HCT116 (cell line): ENCODE data around the gene EZH1. TPM values are rescaled to one million over a fixed set of nuclear protein-coding genes. Genes with fewer than 3 reads are reported as not detected.

Experiments
- ATAC-seq: fragments of 200-7000 bp; cut with Tn5 transposase; 2 replicates; pipeline ENCODE4 v1.9.1; 2020; ENCODE audit warnings: mild to moderate bottlenecking, moderate library complexity
- BruUV-seq: library from RNA; stranded (reverse); fragments of 400-500 nt; replicated peaks from 2 replicates; lab custom pipeline; 2021; lab: Mats Ljungman, UMichigan
- CTCF ChIA-PET: fragments of 300-600 bp; sonication (Branson Sonifier 250); formaldehyde crosslinking; loops from one replicate; lab custom pipeline; 2021; ENCODE audit warnings: antibody characterized with exemption; lab: Charles Lee
- POLR2A ChIA-PET: fragments of 300-600, 350-600 bp; sonication (Branson Sonifier 250); formaldehyde crosslinking; loops from one replicate; lab custom pipeline; 2021; ENCODE audit warnings: antibody characterized with exemption; lab: Charles Lee
- RAD21 ChIA-PET, 2 experiments: fragments of 300-600 bp; sonication (Branson Sonifier 250); formaldehyde crosslinking; loops; one replicate each; lab custom pipeline; 2023; ENCODE audit warnings: low total read pairs in 2 of 2; ENCODE audit not compliant: uncharacterized antibody in 2 of 2, unreplicated experiment in 2 of 2, low non-redundant PET in 1 of 2; lab: Charles Lee
- DNase-seq: peaks from one replicate; pipeline ENCODE4 v3.0.0-alpha.2; 2010; ENCODE audit warnings: low read depth, low spot score
- H2AFZ ChIP-seq: fragments of 200-600 bp; shearing (Covaris generic), sonication (generic); 2 replicates; pipeline ENCODE4 v1.6.1; 2017; ENCODE audit warnings: low read depth, mixed run types, mixed read lengths, antibody characterized with exemption, low read length; ENCODE audit not compliant: poor library complexity, severe bottlenecking
- H3K27ac ChIP-seq: 2 replicates; pipeline ENCODE4 v1.5.1; 2012; ENCODE audit warnings: low read depth, low read length
- H3K27me3 ChIP-seq: fragments of 200-600 bp; sonication (generic); 2 replicates; pipeline ENCODE4 v1.6.1; 2016; ENCODE audit warnings: mixed run types, low read length, mixed read lengths; ENCODE audit not compliant: insufficient read depth
- H3K36me3 ChIP-seq, 2 experiments: fragments of 200-500 bp in 1 of 2; fragments of 200-600 bp in 1 of 2; sonication (Bioruptor generic) in 1 of 2; sonication (generic) in 1 of 2; 2 replicates each; pipeline versions ENCODE4 v1.5.1 to v1.6.1; 2014 to 2016; ENCODE audit warnings: low read length in 2 of 2, inconsistent platforms in 1 of 2, mixed read lengths in 1 of 2, mixed run types in 1 of 2; ENCODE audit not compliant: insufficient read depth in 2 of 2, control insufficient read depth in 1 of 2
- H3K4me1 ChIP-seq, 2 experiments: fragments of 200-600 bp in 1 of 2; sonication (generic) in 1 of 2; 2 replicates each; pipeline versions ENCODE4 v1.5.1 to v1.6.1; 2012 to 2017; ENCODE audit warnings: low read length in 2 of 2, inconsistent platforms in 1 of 2, mild to moderate bottlenecking in 1 of 2, mixed read lengths in 1 of 2, mixed run types in 1 of 2, moderate library complexity in 1 of 2; ENCODE audit not compliant: insufficient read depth in 2 of 2, control insufficient read depth in 1 of 2
- H3K4me2 ChIP-seq: fragments of 200-600 bp; sonication (generic); 2 replicates; pipeline ENCODE4 v1.6.1; 2017; ENCODE audit warnings: mixed run types, low read length, mixed read lengths
- H3K4me3 ChIP-seq, 2 experiments: fragments of 200-600 bp in 1 of 2; sonication (generic) in 1 of 2; replicated peaks in 1 of 2; 2 replicates each; pipeline ENCODE4 v1.5.1; 2011 to 2016; ENCODE audit warnings: low read length in 2 of 2, control low read depth in 1 of 2, low read depth in 1 of 2, mild to moderate bottlenecking in 1 of 2, mixed read lengths in 1 of 2, mixed run types in 1 of 2
- H3K79me2 ChIP-seq: fragments of 200-600 bp; sonication (generic); 2 replicates; pipeline ENCODE4 v1.6.1; 2017; ENCODE audit warnings: mild to moderate bottlenecking, mixed run types, low read length, moderate library complexity, mixed read lengths; ENCODE audit not compliant: insufficient read depth
- H3K9ac ChIP-seq: fragments of 200-600 bp; sonication (generic); 2 replicates; pipeline ENCODE4 v1.6.1; 2016; ENCODE audit warnings: low read length, mixed read lengths
- H3K9me2 ChIP-seq: fragments of 200-600 bp; sonication (generic), shearing (Covaris generic); 2 replicates; pipeline ENCODE4 v1.6.1; 2017; ENCODE audit warnings: mixed run types, mild to moderate bottlenecking, moderate library complexity; ENCODE audit not compliant: insufficient read depth
- H3K9me3 ChIP-seq, 2 experiments: fragments of 200-500 bp in 1 of 2; fragments of 200-600 bp in 1 of 2; sonication (Bioruptor generic) in 1 of 2; sonication (generic) in 1 of 2; 2 replicates each; pipeline ENCODE4 v1.6.1; 2014 to 2017; ENCODE audit warnings: low read length in 2 of 2, mixed read lengths in 2 of 2, inconsistent platforms in 1 of 2, low read depth in 1 of 2, mild to moderate bottlenecking in 1 of 2, mixed run types in 1 of 2, moderate library complexity in 1 of 2; ENCODE audit not compliant: control insufficient read depth in 1 of 2, insufficient read depth in 1 of 2
- H4K20me1 ChIP-seq: fragments of 200-600 bp; sonication (generic), shearing (Covaris generic); 2 replicates; pipeline ENCODE4 v1.6.1; 2017; ENCODE audit warnings: mixed run types, mild to moderate bottlenecking, moderate library complexity; ENCODE audit not compliant: insufficient read depth
- CBX3 ChIP-seq: IDR thresholded peaks from 2 replicates; pipeline ENCODE4 v1.6.1; 2012; ENCODE audit warnings: low read depth
- CTCF ChIP-seq, 3 experiments: fragments of 200-600 bp in 1 of 3; sonication (generic) in 1 of 3; IDR thresholded peaks in 2 of 3; conservative IDR thresholded peaks in 1 of 3; 2 replicates each; pipeline ENCODE4 v1.5.1; 2012 to 2017; ENCODE audit warnings: low read depth in 2 of 3, low read length in 2 of 3, antibody characterized with exemption in 1 of 3, borderline replicate concordance in 1 of 3, control low read depth in 1 of 3, mild to moderate bottlenecking in 1 of 3, mixed read lengths in 1 of 3, mixed run types in 1 of 3, moderate library complexity in 1 of 3; ENCODE audit not compliant: insufficient read depth in 1 of 3
- ELF1 ChIP-seq: IDR thresholded peaks from 2 replicates; pipeline ENCODE4 v1.6.1; 2012; ENCODE audit warnings: low read depth, borderline replicate concordance
- EZH2phosphoT487 ChIP-seq: fragments of 200-600 bp; IDR thresholded peaks from 2 replicates; pipeline ENCODE4 v1.6.1; 2018; ENCODE audit warnings: antibody characterized with exemption, borderline replicate concordance
- FOSL1 ChIP-seq: IDR thresholded peaks from 2 replicates; pipeline ENCODE4 v1.6.1; 2012; ENCODE audit warnings: low read depth
- MAX ChIP-seq: IDR thresholded peaks from 2 replicates; pipeline ENCODE4 v1.6.1; 2012
- POLR2A ChIP-seq: IDR thresholded peaks from 2 replicates; pipeline ENCODE4 v1.7.0; 2011; ENCODE audit warnings: borderline replicate concordance; ENCODE audit not compliant: insufficient read depth, insufficient read length; ENCODE audit errors: extremely low read depth
- RAD21 ChIP-seq: IDR thresholded peaks from 2 replicates; pipeline ENCODE4 v1.6.1; 2012; ENCODE audit warnings: low read depth, mild to moderate bottlenecking
- SIN3A ChIP-seq: IDR thresholded peaks from 2 replicates; pipeline ENCODE4 v1.6.1; 2012; ENCODE audit warnings: low read depth
- SP1 ChIP-seq: IDR thresholded peaks from 2 replicates; pipeline ENCODE4 v1.6.1; 2012; ENCODE audit warnings: low read depth
- SRF ChIP-seq: IDR thresholded peaks from 2 replicates; pipeline ENCODE4 v1.6.1; 2012; ENCODE audit warnings: low read depth
- TCF7L2 ChIP-seq: IDR thresholded peaks from 2 replicates; pipeline ENCODE4 v1.7.0; 2011; ENCODE audit warnings: borderline replicate concordance, inconsistent platforms; ENCODE audit not compliant: insufficient read depth, insufficient read length; ENCODE audit errors: extremely low read depth
- YY1 ChIP-seq: IDR thresholded peaks from 2 replicates; pipeline ENCODE4 v1.6.1; 2011; ENCODE audit warnings: low read length, low read depth, moderate library complexity, mild to moderate bottlenecking; ENCODE audit not compliant: insufficient replicate concordance; ENCODE audit errors: extremely low read depth
- ZFX ChIP-seq: fragments of 450-650 bp; IDR thresholded peaks from 2 replicates; pipeline ENCODE4 v1.6.1; 2017
- ZNF274 ChIP-seq: fragments of 200-500 bp; sonication (Bioruptor generic); IDR thresholded peaks from 2 replicates; pipeline ENCODE4 v1.6.1; 2014; ENCODE audit warnings: mild to moderate bottlenecking, low read depth, low read length, inconsistent platforms
- intact Hi-C: fragments of 100-400 bp; cut with micrococcal nuclease; formaldehyde crosslinking; loops from 2 replicates; pipeline ENCODE4 v1.10.0; 2022
- total RNA-seq: library from RNA; stranded (reverse); gene quantifications from one replicate; pipeline ENCODE4 v1.2.1, GENCODE V29; 2021; ENCODE audit not compliant: unreplicated experiment

The EZH1 gene
- total RNA-seq, 1 experiment from 2014 or later = 29.3 TPM

- Histone ChIP-seq H3K36me3 (no peaks in the 10 kb centered on the region), H3K4me1 (peaks cover 0 to 8% of the 10 kb centered on the region in 2 experiments; a peak in 3 of 4 replicates), H2AFZ (no peak overlapping the region), H3K9me3 (no peaks in the 10 kb centered on the region), H3K27ac (no peak overlapping the region), H3K4me3 (no peak overlapping the region), H3K9me2 (no peaks in the 10 kb centered on the region), H3K27me3 (no peaks in the 10 kb centered on the region), H3K4me2 (no peak overlapping the region), H3K79me2 (no peaks in the 10 kb centered on the region), H3K9ac (no peak overlapping the region), H4K20me1 (no peaks in the 10 kb centered on the region)
- no TSS peak for BruUV-seq
- DNase-seq (no peak), ATAC-seq (no peak)
- no peak for TF ChIP-seq MAX
- no peak for TF ChIP-seq ZNF274
- POLR2A ChIA-PET = no interaction called here
- RAD21 ChIA-PET = no interaction called here
- CTCF ChIA-PET = interaction anchor here (1.3 kb wide), 1 partner anchor 10 kb away, joined by 4 read pairs; no protein-coding TSS in a partner anchor
- intact Hi-C loops = no loop called here
Measured at GRCh38 chr17:42759982-42760651, 15.3 kb upstream of the EZH1 start.

DNA sequence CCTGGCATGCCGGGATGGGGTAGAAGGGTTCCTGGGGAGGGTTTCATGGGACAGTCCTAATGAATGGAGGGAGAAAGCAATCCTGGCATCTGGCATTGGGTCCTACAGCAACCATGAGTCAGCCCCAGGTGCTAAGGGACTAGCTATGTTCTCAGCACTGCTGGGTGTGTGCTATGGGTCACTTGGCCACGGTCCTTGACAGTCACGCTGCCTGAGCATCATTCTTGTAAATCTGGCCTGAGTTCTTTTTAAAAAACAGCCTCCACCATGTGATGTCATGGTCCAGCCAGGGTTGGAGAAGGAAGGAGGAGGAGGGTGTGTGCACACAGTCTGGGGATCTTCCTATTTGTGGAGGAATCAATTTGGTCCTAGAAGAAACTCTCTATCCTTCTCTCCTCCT lies 9.9 kb upstream of the EZH1 start:
- H2AFZ ChIP-seq = no peak overlapping the region
- RAD21 ChIA-PET = no interaction called here
- H3K4me1 ChIP-seq = no peaks in the 10 kb centered on the region
- DNase-seq (no peak), ATAC-seq (no peak)
- no peaks in the 10 kb centered on the region for H4K20me1 ChIP-seq
- BruUV-seq = no TSS peak
- no peak for TF ChIP-seq SRF
- no peak for TF ChIP-seq EZH2phosphoT487
- no peak for TF ChIP-seq ELF1
- TF ChIP-seq CBX3 = no peak
- no peak for TF ChIP-seq YY1
- TF ChIP-seq FOSL1 = no peak
- no peak for TF ChIP-seq MAX
- no peak for TF ChIP-seq CTCF (IDR thresholded peaks at IDR 0.05 in 2 of 3, conservative IDR thresholded peaks at IDR 0.05 in 1 of 3; ENCODE audit: borderline replicate concordance in 1 of 3, insufficient read depth in 1 of 3, low read depth in 2 of 3, low read length in 2 of 3)
- no peak for TF ChIP-seq RAD21
- no peak for TF ChIP-seq SIN3A
- no peak for TF ChIP-seq SP1
- TF ChIP-seq TCF7L2 = no peak
- TF ChIP-seq ZFX = no peak
- no peak for TF ChIP-seq POLR2A
- POLR2A ChIA-PET = no interaction called here
- H3K9me2 ChIP-seq = no peaks in the 10 kb centered on the region
- no peak overlapping the region for H3K27ac ChIP-seq
- no peaks in the 10 kb centered on the region for H3K79me2 ChIP-seq
- H3K9me3 ChIP-seq = no peaks in the 10 kb centered on the region
- no peaks in the 10 kb centered on the region for H3K27me3 ChIP-seq
- no peaks in the 10 kb centered on the region for H3K36me3 ChIP-seq
- CTCF ChIA-PET = interaction anchor here (1.7 kb wide), 1 partner anchor 9 kb away, joined by 16 read pairs; no protein-coding TSS in a partner anchor
- no peak overlapping the region for H3K4me3 ChIP-seq
- no peak overlapping the region for H3K4me2 ChIP-seq
- no peak overlapping the region for H3K9ac ChIP-seq
- intact Hi-C loops = no loop called here
